ENCODE measurements around the gene QARS1.

Gene QARS1
- 103 to 144 (median 123) reads per million in 4 donors for total RNA-seq

GRCh38 chr3:49104427-49105291 lies at the start of gene QARS1:
Gene QARS1, minus strand, starts transcription at chr3:49104757. Its CDS starts 24 bp downstream, at chr3:49104733.
- DNase-seq = peak; percentile 75 to 88 (median 82)

GRCh38 chr3:49153349-49153912 lies 48.9 kb upstream of the QARS1 start:
- DNase-seq = no peak

GRCh38 chr3:49151610-49152009 lies 47.1 kb upstream of the QARS1 start:
- DNase-seq = no peak

GRCh38 chr3:49148159-49148558 lies 43.6 kb upstream of the QARS1 start:
- DNase-seq = no peak

- no peak for DNase-seq
Observed at GRCh38 chr3:49140080-49140479, 35.5 kb upstream of the QARS1 start.

GRCh38 chr3:49135499-49135898 lies 30.9 kb upstream of the QARS1 start:
- no peak for DNase-seq

- DNase-seq = no peak
Observed at GRCh38 chr3:49134471-49135265, 30.1 kb upstream of the QARS1 start.

GRCh38 chr3:49133226-49133951 lies 28.8 kb upstream of the QARS1 start:
- DNase-seq = no peak

GRCh38 chr3:49132437-49133225 lies 28.1 kb upstream of the QARS1 start, which contains the start of gene LAMB2:
Gene LAMB2, minus strand, starts transcription at chr3:49133050. Its CDS starts 183 bp downstream, at chr3:49132867.
- DNase-seq = no peak

GRCh38 chr3:49132073-49132436 lies 27.5 kb upstream of the QARS1 start:
- DNase-seq = no peak

- DNase-seq = no peak
Observed at GRCh38 chr3:49131576-49131975, 27.0 kb upstream of the QARS1 start.

GRCh38 chr3:49131040-49131439 lies 26.5 kb upstream of the QARS1 start:
- no peak for DNase-seq

- no peak for DNase-seq
Observed at GRCh38 chr3:49124991-49125670, 20.6 kb upstream of the QARS1 start.

GRCh38 chr3:49124203-49124602 lies 19.6 kb upstream of the QARS1 start:
- no peak for DNase-seq

GRCh38 chr3:49123687-49124086 lies 19.1 kb upstream of the QARS1 start:
- DNase-seq = no peak

- DNase-seq = no peak
Observed at GRCh38 chr3:49122886-49123545, 18.5 kb upstream of the QARS1 start.

- DNase-seq = no peak
Observed at GRCh38 chr3:49122451-49122850, 17.9 kb upstream of the QARS1 start.

- no peak for DNase-seq
Observed at GRCh38 chr3:49122022-49122421, 17.5 kb upstream of the QARS1 start.

- DNase-seq = no peak
Observed at GRCh38 chr3:49121132-49121736, 16.7 kb upstream of the QARS1 start.
